Stimulated activated CD8-positive, alpha-beta memory T cell treated with anti-CD3 and anti-CD28 coated beads, Interleukin-12 subunit alpha, Interleukin-12 subunit beta, amount 100 ng/mL, for 4 hours (primary cell): ENCODE results near the gene DNHD1.

Experiments used
- DNase-seq: peaks from one replicate; pipeline ENCODE4 v3.0.0-alpha.2; 2020; ENCODE audit warnings: low read depth

DNHD1 gene

DNA sequence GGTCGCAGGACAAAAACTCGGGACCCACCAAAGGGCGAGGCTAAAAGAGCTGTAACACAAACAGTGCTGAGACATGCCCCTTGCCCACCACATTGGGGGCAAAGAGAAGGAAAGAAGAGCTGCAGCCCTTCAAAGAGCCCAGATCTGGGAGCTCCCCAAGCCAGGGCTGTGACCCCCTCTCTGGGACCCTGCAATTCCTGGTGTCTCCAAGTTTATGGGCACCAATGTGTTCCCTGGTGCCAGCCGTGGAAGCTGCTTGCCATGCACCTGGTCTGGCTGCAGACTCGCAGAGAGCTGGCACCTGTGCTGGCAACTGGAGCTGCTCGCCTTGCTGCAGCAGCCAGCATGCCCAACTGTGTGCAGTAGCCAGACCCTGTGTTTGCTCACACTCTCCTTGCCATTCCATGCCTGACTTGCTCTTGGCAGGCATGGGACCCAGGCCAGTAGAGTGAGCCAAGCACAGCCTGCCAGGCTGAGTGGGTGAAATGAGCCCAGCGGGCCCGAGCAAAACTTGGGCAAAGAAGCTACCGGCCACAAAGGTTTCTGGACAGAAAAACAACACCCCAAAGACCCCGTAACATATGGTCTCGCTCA, 90.4 kb downstream of the DNHD1 start:
- DNase-seq, result no peak

DNA sequence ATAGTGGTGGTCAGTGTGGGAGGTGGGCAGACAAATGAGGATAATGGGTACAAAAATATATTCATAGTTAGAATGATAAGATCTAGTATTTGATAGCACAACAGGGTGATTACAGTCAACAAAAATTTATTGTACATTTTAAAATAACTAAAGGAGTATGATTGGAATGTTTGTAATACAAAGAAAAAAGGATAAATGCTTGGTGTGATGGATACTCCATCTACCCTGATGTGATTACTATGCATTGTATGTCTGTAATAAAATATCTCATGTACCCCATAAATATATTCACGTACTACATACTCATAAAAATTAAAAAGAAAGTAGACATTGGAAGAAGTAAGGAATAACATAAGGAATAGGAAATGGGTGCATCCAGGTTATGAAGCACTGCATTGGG, 90.9 kb downstream of the DNHD1 start:
- no peak for DNase-seq

GRCh38 chr11:6594142-6594768, 97.2 kb downstream of the DNHD1 start:
- DNase-seq, result no peak

- no peak for DNase-seq
Observed at GRCh38 chr11:6596239-6596877, 99.3 kb downstream of the DNHD1 start.

GRCh38 chr11:6598555-6598954, 101.5 kb downstream of the DNHD1 start:
- DNase-seq, result no peak

GRCh38 chr11:6599449-6599848, 102.4 kb downstream of the DNHD1 start:
- DNase-seq, result no peak

- DNase-seq, result no peak
Observed at GRCh38 chr11:6599881-6600390, 102.9 kb downstream of the DNHD1 start.

DNA sequence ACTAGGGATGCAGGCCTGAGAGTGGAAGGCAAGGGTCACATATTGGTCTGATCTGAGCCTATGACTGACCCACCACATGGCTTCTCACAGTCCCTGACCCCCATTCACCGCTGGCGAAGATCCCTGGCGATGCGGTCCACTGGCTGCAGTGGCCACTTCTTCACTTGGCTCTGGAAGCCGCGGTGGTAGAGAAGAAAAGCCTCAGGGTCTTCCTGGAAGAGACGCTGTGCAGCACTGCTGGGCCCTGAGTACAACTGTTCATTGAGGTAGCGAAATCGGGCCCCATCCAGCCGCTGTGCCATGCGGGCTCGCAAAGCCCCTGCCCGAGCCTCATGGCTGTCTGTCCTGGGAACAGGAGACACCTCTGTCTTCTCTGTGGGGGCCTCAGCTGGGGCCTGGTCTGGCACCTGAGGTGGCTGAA, 104.0 kb downstream of the DNHD1 start:
- no peak for DNase-seq

- DNase-seq, result no peak
Observed at GRCh38 chr11:6602096-6602940, 105.2 kb downstream of the DNHD1 start.

DNA sequence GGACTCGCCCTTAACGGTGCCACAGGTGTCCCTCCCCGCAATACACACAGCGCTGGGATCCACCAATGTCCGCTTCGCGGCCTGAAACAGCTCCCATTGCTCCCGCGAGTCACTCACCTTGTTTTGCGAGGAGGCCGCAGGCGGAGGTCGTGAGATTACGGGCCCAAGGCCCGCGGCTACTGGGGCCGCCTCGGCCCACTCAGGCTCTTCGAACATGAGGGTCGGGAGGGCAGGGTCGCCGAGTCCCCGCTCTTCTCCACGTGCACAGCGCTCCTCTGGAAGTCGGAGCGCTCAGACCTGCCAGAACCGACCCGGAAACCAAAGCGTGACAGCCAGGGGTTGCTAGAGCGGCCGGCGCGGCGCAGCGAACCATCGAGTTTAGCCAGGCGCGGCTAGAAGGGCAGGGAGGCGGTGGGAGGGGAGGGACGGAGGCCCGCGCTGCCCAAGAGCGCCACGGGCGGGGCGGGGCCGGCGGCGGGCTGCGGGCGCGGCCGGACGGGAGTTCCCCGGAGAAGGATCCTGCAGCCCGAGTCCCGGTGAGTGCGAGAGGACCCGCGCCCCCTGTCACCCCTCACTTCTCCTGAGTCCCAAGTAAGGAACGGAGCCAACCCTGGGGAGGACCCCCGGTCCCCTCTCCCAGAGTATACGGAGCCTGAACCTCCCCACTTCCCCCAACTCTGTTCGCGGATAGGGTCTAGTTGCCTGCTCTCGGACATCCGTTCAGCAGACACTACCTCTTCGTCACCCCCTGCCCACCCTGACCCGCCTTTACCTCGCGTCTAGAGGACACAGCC, 106.4 kb downstream of the DNHD1 start, which contains the start of the genes ILK and RRP8:
TSS of gene ILK (plus strand) at position 488 of the 794 bp plus-strand sequence. CDS start 498 bp downstream, outside the sequence.
TSS of gene RRP8 (minus strand) at position 330 of the 794 bp plus-strand sequence. CDS start at position 216, 114 bp downstream.
- DNase-seq, result peak; percentile 74

DNA sequence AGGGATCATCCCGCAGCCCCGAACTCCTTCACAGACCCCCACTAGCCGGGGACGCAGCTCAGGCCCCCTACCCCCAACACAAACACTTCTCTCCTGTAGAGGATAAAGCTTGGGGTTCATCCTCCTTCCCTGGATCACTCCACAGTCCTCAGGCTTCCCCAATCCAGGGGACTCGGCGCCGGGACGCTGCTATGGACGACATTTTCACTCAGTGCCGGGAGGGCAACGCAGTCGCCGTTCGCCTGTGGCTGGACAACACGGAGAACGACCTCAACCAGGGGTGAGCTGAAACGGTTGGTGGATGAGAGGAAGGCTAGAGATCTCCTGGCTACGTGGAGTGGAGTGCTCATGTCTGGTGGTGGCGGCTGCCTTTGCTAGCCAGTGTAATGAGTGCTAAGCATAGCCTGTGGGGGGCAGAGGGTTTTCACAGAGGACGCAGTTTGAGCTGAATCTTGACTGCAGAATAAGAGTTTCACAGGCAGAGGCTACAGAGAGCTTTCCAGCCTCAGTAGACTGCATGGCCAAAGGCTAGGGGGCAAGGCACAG, 107.1 kb downstream of the DNHD1 start:
- DNase-seq, result no peak

DNA sequence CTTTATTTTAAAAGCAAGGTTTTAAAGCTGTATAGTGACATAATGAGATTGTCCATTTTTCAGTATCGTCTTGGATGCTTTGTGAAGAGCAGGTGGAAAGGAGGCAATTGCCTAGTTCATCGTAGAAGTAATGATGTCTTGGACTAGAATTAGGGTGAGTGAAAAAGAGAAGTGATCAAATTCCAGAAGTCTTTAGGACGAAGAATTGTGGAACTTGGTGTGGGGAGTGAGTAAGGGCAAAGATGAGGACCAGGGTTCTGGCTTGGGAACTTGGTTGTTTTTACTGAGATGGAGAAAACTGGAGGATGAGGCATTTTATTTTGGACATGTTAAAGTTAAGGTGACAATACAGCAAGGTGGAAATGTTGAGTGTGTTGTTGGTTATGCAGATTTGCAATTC, 107.7 kb downstream of the DNHD1 start:
- no peak for DNase-seq

- DNase-seq, result no peak
Observed at GRCh38 chr11:6606471-6607189, 109.5 kb downstream of the DNHD1 start.

GRCh38 chr11:6607190-6607795, 110.2 kb downstream of the DNHD1 start:
- no peak for DNase-seq

DNA sequence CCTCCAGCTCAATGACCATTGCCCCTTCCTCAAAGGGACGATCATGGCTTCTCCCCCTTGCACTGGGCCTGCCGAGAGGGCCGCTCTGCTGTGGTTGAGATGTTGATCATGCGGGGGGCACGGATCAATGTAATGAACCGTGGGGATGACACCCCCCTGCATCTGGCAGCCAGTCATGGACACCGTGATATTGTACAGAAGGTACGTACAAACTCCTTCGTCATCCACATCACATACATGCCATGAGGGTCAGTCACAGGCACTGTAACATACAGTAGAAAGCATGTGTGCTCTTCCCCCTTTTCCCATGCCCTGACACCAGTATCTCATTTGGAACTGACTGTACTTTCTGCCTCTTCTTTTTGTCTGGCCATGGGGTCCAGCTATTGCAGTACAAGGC, 110.9 kb downstream of the DNHD1 start:
- no peak for DNase-seq

DNA sequence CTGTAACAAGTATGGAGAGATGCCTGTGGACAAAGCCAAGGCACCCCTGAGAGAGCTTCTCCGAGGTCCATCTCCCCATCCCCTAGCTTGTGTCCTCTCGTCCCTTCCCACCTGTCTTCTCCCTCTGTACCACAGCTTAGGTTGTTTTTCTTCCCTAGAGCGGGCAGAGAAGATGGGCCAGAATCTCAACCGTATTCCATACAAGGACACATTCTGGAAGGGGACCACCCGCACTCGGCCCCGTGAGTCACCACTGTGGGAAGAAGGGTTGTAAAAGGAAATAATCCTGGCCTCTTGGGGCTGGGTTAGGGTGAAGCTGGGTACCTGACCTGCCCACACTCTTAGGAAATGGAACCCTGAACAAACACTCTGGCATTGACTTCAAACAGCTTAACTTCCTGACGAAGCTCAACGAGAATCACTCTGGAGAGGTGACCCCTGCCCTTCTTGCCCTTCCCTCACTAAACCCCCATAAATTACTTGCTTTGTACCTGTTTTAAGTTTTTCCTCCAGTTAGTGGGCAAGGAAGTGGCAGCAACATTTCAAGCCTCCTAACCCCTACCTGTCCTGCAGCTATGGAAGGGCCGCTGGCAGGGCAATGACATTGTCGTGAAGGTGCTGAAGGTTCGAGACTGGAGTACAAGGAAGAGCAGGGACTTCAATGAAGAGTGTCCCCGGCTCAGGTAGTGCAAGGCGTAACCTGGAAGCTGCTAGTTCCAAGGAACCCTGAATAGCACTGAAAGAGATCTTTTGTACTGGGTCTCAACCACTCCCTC, 111.8 kb downstream of the DNHD1 start:
- no peak for DNase-seq

GRCh38 chr11:6609502-6610015, 112.5 kb downstream of the DNHD1 start:
- DNase-seq, result no peak

DNA sequence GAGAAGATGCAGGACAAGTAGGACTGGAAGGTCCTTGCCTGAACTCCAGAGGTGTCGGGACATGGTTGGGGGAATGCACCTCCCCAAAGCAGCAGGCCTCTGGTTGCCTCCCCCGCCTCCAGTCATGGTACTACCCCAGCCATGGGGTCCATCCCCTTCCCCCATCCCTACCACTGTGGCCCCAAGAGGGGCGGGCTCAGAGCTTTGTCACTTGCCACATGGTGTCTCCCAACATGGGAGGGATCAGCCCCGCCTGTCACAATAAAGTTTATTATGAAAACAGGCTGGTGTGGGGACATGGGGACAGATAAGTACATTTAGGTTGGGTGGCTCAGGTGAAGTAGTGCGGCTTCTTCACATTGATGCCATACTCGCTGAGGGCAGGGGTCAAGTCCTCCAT, 113.5 kb downstream of the DNHD1 start:
- no peak for DNase-seq
